Tibial nerve (tissue), 4 donors: Measurements from ENCODE around the gene NPHP4. TPM values are rescaled to one million over a fixed set of nuclear protein-coding genes. Genes with fewer than 3 reads are reported as not detected.

ENCODE experiments used
- DNase-seq, 2 donors: peaks; one replicate each; pipeline ENCODE4 v3.0.0-alpha.2; 2019; ENCODE audit warnings: low spot score in 2 of 2
- H3K27ac ChIP-seq, 4 donors: fragments of 200-600 bp; sonication (generic) in 3 of 4; one replicate each; pipeline ENCODE4 v1.5.1; 2017 to 2019; ENCODE audit warnings: mild to moderate bottlenecking in 1 of 4
- H3K27me3 ChIP-seq, 2 donors: fragments of 200-600 bp; sonication (generic) in 1 of 2; one replicate each; pipeline versions ENCODE4 v1.5.1 to v1.6.0; 2017 to 2019
- H3K36me3 ChIP-seq, 3 donors: fragments of 200-600 bp; sonication (generic); one replicate each; pipeline ENCODE4 v1.5.1; 2018 to 2019
- H3K4me1 ChIP-seq, 4 donors: fragments of 200-600 bp; sonication (generic) in 3 of 4; one replicate each; pipeline ENCODE4 v1.5.1; 2017 to 2019
- H3K4me3 ChIP-seq, 4 donors: fragments of 200-600 bp; sonication (generic) in 3 of 4; one replicate each; pipeline ENCODE4 v1.5.1; 2017 to 2019; ENCODE audit warnings: mild to moderate bottlenecking in 1 of 4, moderate library complexity in 1 of 4
- H3K9me3 ChIP-seq, 4 donors: fragments of 200-600 bp; sonication (generic) in 3 of 4; one replicate each; pipeline ENCODE4 v1.5.1; 2017 to 2019
- CTCF ChIP-seq, 5 experiments: fragments of 200-600 bp in 3 of 5; fragments of 450-650 bp in 2 of 5; sonication (generic) in 3 of 5; IDR thresholded peaks; one replicate each; pipeline ENCODE4 v1.5.1; 2016 to 2019; ENCODE audit warnings: antibody characterized with exemption in 5 of 5, mild to moderate bottlenecking in 3 of 5, moderate library complexity in 2 of 5
- EP300 ChIP-seq, 2 donors: sonication (generic); formaldehyde crosslinking; IDR thresholded peaks; one replicate each; pipeline ENCODE4 v1.6.1; 2017; ENCODE audit warnings: antibody characterized with exemption in 2 of 2, mild to moderate bottlenecking in 1 of 2
- POLR2A ChIP-seq, 2 donors: fragments of 450-650 bp; IDR thresholded peaks; one replicate each; pipeline ENCODE4 v1.6.1; 2017; ENCODE audit warnings: antibody characterized with exemption in 2 of 2, mild to moderate bottlenecking in 2 of 2, moderate library complexity in 2 of 2
- WGBS, 2 donors: methylation state at CpG; one replicate each; pipeline ENCODE4 v1.1.5; 2018; 5-methylcytosine and 5-hydroxymethylcytosine counted together
- total RNA-seq, 4 donors: library from RNA; depleted of rRNA; stranded (reverse); fragments of >200 nt; gene quantifications; one replicate each; pipeline ENCODE4 v1.1.0, GENCODE V29; 2016

The NPHP4 gene
- total RNA-seq, 4 donors from 2014 or later, result 14.7 to 34.5 (median 28.0) TPM

- TF ChIP-seq CTCF (IDR thresholded peaks at IDR 0.05), result no peak
- 90 to 97% methylated on average over 10 of the region's 10 CpGs for WGBS, 2 donors
- no peak for DNase-seq
- Histone ChIP-seq H3K27me3 (no peaks in the 10 kb centered on the region), H3K4me1 (peaks cover 0 to 3% (median 0%) of the 10 kb centered on the region in 4 donors), H3K27ac (no peak overlapping the region), H3K9me3 (no peaks in the 10 kb centered on the region), H3K36me3 (peaks cover 0 to 61% (median 0%) of the 10 kb centered on the region in 3 donors), H3K4me3 (no peak overlapping the region)
Measured at GRCh38 chr1:5969168-5969567, 23.1 kb downstream of the NPHP4 start.

- Histone ChIP-seq H3K27ac (no peak overlapping the region), H3K4me3 (no peak overlapping the region), H3K27me3 (no peaks in the 10 kb centered on the region), H3K9me3 (no peaks in the 10 kb centered on the region), H3K36me3 (peaks cover 0 to 58% (median 0%) of the 10 kb centered on the region in 3 donors), H3K4me1 (no peaks in the 10 kb centered on the region)
- WGBS, 2 donors, result 83 to 89% methylated on average over 11 of the region's 11 CpGs
- no peak for DNase-seq
- TF ChIP-seq POLR2A (IDR thresholded peaks at IDR 0.05), result no peak
- TF ChIP-seq CTCF (IDR thresholded peaks at IDR 0.05), result no peak
- TF ChIP-seq EP300 (IDR thresholded peaks at IDR 0.05), result no peak
Measured at GRCh38 chr1:5968161-5968736, 24.0 kb downstream of the NPHP4 start.

- WGBS, 2 donors, result 73% methylated on average over 22 of the region's 23 CpGs
Measured at GRCh38 chr1:5967351-5968160, 24.7 kb downstream of the NPHP4 start.

GRCh38 chr1:5966543-5967205 is 25.6 kb downstream of the NPHP4 start:
- no peak overlapping the region for H3K4me3 ChIP-seq
- peaks cover 0 to 68% (median 0%) of the 10 kb centered on the region in 3 donors for H3K36me3 ChIP-seq
- TF ChIP-seq CTCF (IDR thresholded peaks at IDR 0.05) (no peak), EP300 (IDR thresholded peaks at IDR 0.05) (no peak), POLR2A (IDR thresholded peaks at IDR 0.05) (no peak)
- peak overlapping the region in 1 of 4 donors; percentile 22 for H3K27ac ChIP-seq
- no peak for DNase-seq
- no peaks in the 10 kb centered on the region for H3K27me3 ChIP-seq
- no peaks in the 10 kb centered on the region for H3K4me1 ChIP-seq
- WGBS, 2 donors, result 70 to 74% methylated on average over 10 to 17 of the region's 17 CpGs
- H3K9me3 ChIP-seq, result no peaks in the 10 kb centered on the region

More at GRCh38 chr1:5967351-5968160, 24.7 kb downstream of the NPHP4 start:
- Histone ChIP-seq H3K27ac (peak overlapping the region in 1 of 4 donors; percentile 22), H3K4me1 (no peaks in the 10 kb centered on the region), H3K9me3 (no peaks in the 10 kb centered on the region), H3K27me3 (no peaks in the 10 kb centered on the region), H3K36me3 (peaks cover 0 to 65% (median 0%) of the 10 kb centered on the region in 3 donors), H3K4me3 (no peak overlapping the region)
- no peak for TF ChIP-seq CTCF (IDR thresholded peaks at IDR 0.05)
- TF ChIP-seq POLR2A (IDR thresholded peaks at IDR 0.05), result no peak
- TF ChIP-seq EP300 (IDR thresholded peaks at IDR 0.05), result peak in 1 of 2 donors; percentile 9
- peak in 1 of 2 donors; percentile 12 for DNase-seq
